DMS 273 (cell line): Measurements from ENCODE around the gene YWHAG.
"Not testable (repeated sequence)": the region's sequence is repeated elsewhere in the genome, so short reads cannot be mapped to it uniquely, and the experiment has no call there.

Experiments
- DNase-seq: peaks from one replicate; lab custom pipeline; 2025; ENCODE audit not compliant: unreplicated experiment; lab: John Stamatoyannopoulos, UW

The YWHAG gene

DNA sequence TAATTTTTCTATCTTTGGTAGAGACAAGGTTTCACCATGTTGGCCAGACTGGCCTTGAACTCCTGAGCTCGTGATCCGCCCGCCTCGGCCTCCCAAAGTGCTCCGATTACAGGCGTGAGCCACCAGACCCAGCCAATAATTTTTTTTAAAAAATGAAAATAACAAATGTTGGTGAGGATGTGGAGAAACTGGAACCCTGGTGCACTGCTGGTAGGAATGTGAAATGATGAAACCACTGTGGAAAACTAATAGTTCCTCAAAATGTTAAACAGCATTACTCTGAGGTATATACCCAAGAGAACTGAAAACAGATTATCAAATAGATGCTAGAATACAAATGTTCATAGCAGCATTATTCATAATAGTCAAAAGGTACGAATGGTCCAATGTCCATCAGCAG lies 23.0 kb upstream of the YWHAG start:
- DNase-seq = no peak

DNA sequence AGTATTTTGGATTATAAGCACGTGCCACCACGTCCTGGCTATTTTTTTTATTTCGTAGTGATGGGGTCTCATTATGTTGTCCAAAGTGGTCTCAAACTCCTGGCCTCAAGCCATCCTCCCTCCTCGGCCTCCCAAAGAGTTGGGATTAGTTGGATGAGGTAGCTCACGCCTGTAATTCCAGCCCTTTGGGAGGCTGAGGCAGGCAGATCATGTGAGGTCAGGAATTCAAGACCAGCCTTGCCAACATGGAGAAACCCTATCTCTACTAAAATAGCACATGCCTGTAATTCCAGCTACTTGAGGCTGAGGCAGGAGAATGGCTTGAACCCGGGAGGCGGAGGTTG lies 21.8 kb upstream of the YWHAG start:
- DNase-seq = no peak

DNA sequence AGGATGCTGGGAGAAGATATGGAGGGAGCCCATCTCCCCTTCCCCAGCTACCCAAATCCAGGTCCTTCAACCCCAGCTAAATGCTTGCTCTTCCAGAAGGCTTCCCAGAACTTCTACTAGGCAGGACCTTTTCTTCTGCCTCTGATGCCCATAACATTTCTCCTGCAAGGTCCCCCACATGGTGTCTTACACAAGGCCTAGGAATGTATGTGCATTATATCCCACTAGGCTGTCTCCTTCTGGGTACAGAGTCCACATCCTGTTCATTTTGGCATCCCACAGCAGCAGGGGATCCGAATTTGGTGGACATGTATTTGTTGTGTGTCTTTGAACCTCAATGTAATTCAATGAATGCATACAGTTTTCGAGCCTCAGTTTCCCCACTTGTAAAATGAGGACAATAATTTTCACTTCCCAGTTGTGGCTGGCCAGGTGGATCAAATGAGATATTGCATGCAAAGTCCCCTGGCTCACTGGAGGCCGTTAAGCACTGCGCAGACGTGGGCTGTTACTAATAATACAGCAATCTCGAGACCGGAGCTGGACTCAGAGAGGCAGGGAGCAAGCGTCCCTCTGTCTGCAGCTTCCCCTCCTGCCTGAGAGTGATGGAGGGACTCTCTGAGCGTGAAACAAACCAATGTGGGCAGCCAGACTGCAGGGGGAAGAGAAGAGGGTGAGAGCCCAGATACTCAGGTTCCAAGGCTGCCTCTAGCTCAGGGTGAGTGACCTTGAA lies 18.6 kb upstream of the YWHAG start:
- peak; percentile 47 for DNase-seq

DNA sequence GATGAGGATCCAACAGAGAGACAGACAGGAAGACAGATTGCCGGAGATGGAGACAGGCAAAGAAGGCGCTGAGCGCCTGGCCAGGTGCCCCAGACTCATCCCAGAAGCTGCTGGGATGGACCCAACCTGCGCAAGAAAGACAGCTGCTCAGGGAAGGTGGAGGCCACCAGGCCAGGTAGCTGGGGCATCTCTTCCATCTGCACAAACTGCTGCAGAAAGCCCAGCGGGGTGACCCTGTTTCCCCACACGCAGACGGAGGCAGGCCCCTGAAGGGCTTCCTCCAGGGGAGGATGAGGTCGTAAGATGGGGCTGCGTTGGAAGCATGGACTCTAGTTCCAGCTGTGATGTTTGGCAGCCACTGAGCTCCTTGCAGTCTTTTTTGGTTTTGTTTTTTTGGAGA lies 16.5 kb upstream of the YWHAG start:
- no peak for DNase-seq

DNA sequence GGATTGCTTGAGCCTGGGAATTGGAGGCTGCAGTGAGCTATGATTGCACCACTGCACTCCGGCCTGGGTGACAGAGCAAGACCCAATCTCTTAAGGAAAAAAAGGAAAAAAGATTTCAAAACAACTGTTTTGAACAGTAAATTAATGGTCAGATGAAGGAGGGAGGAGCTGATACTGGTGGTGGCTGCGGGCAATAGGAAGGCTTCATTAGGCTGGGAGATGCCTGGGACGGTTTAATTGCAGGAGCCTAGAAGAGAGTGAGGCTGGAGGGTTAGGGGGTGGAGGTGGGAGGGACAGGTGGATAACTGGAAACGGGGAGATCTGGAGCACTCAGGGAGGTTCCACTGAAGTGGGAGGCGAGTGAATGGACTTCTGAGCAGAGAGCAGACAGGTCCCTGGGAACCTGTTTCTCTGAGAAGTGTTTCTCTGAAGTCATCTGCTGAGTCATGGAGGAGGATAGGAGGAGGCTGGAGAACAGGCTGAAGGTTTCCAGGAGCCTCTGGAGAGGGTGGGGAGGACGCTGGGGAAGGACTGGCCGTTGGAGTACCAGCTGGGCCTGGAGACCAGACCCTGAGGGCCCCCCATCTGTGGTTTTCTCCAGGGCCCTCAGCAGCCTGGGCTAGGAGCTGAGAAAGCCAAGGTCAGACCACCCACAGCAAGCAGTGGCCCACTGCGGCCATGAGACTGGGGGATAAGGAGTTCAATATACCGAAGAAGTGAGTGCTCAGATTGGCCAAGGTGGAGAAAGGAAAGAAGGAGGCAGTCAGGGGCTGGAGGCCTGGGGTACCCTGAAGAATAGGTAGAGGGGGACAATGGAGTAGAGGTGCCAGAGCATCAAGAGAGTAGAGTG lies 14.4 kb upstream of the YWHAG start:
- DNase-seq = no peak

DNA sequence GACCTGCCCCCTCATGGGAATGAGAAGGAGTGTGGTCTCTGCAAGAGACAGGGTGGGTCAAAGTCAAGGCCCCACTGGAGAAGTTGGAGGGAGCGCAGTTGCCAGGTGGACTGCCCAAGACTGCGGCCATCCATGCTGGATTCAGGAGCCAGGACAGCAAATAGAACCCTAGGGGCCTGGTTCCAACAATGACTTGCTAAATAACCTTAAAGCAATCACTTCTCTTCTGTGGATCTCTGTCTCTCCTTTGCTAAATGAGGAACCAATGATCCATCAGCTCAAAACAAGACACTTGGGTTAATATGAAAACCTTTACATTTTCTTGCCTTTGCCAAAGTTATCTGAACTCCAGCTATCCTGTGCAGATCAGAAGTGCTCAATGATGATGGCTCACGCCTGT lies 12.6 kb upstream of the YWHAG start:
- no peak for DNase-seq

- DNase-seq = no peak
Observed at GRCh38 chr7:76369018-76369417, 10.2 kb upstream of the YWHAG start.

- no peak for DNase-seq
Observed at GRCh38 chr7:76368190-76368589, 9.4 kb upstream of the YWHAG start.

DNA sequence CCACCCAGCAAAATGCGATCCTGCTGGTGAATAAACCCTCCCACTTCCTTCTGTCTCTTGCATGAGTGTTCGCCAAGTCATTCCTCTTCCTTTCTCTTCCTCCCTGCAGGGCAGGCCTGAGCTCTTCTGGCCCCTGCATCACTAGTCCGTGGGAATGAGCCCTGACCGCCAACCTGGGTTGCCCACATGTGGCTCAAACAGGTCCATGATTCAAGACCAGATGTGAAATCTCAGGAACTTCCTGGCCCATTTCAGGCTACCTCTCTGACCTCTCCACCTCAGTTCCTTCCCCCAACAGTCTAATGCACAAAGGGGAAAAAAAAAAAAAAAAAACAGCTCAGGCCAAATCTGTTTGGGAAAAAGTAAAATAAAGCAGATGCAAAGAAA lies 5.4 kb upstream of the YWHAG start:
- DNase-seq = no peak

GRCh38 chr7:76363754-76364153 lies 5.0 kb upstream of the YWHAG start:
- not testable (repeated sequence) for DNase-seq

DNA sequence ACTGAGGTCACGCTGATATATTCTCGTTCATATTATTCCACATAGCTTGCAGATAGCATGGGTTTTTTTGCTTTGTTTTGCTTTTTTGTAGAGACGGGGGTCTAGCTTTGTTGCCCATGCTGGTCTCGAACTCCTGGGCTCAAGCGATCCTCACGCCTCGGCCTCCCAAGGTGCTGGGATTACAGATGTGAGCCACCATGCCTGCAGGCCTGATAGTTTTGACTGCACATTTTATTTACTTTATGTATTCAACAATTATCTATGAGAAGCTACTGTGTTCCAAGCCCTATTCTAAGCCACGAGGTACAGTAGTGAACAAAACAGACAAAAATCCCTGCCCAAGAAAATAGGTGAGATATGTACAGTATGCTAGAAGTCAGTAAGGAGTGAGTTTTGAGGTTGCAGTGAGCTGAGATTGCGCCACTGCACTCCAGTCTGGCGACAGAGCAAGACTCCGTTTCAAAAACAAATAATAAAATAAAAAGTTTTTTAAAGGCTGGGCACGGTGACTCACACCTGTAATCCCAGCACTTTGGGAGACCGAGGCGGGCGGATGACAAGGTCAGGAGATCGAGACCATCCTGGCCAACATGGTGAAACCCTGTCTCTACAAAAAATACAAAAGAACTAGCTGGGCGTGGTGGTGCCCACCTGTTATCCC lies 1.3 kb upstream of the YWHAG start:
- no peak for DNase-seq

GRCh38 chr7:76359111-76359977 lies 553 bp upstream of the YWHAG start:
- DNase-seq = peak; percentile 100

GRCh38 chr7:76358011-76358480 lies 745 bp downstream of the YWHAG start:
- peak; percentile 81 for DNase-seq

- no peak for DNase-seq
Observed at GRCh38 chr7:76357475-76358010, 1.2 kb downstream of the YWHAG start.

GRCh38 chr7:76356823-76357222 lies 2.0 kb downstream of the YWHAG start:
- DNase-seq = peak; percentile 72

- no peak for DNase-seq
Observed at GRCh38 chr7:76356115-76356514, 2.7 kb downstream of the YWHAG start.

DNA sequence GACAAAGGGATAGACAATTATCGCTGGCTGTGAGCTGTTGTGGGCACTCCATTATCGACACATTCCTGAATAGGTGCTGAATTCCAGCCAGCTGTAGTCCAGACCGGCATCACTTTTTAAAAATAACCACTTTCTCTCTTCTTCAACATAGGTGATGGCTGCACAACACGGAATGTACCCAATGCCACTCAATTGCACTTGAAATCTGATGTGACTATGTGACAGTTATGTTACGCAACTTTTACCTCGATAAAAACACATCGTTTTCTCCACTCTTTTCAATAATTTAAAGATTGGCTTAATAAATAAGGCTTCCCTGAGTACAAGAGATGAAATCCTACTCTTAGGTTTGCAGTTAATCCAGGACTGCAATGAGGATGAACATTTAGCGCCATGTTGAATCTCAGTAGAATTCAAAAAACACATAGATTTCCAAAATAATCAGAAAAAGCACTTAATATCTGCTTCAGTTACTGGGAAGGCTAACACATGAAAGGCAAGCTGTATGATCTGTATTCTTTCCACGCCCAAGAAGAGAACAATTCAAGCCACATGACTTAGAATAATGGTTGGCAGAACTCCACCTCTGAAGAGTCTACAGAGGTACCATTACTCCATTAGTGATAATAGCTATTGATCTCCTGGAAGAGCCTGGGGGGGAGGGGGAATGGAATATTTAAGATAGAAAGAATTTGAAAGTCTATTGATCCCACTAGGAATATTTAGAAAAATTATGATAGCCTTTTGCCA lies 3.6 kb downstream of the YWHAG start:
- DNase-seq = no peak

DNA sequence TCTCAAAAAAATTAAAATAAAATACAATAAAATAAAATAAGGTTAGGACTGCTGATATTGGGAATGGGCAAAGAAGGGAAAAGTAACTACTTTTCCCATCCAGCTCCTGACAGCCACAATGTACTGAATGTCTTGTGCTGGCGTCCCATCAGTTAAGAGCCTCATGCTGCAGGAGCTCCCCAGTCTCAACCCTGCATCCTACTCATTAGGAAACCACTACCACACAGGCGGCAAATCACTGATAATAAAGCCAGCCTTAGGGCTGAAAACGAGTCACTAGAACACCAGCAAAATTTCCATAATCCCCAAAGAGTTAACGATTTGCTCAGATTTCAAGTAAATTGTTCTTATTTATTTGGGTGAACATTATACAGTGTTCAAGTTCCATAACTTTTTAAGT lies 4.3 kb downstream of the YWHAG start:
- DNase-seq = no peak

DNA sequence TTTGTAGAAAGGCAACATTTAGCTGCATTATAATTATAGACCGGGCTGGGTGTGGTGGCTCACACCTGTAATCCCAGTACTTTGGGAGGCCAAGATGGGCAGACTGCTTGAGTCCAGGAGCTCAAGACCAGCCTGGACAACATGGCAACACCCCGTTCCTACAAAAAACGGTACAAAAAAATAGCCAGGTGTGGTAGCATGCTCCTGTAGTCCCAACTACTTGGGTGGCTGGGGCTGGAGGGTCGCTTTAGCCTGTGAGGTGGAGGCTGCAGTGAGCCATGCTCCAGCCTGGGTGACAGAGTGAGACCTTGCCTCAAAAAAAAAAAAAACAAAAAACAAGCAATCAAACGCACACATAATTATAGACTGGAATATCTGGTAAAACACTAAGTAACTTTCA lies 5.0 kb downstream of the YWHAG start:
- DNase-seq = no peak

- no peak for DNase-seq
Observed at GRCh38 chr7:76352193-76352592, 6.6 kb downstream of the YWHAG start.
